Measurements from ENCODE around the gene LHX2.

The LHX2 gene

GRCh38 chr9:124014211-124014955 lies 2.8 kb downstream of the LHX2 start:
- no peak overlapping the region for H3K9ac ChIP-seq (ENCODE audit: low read depth, low read length)
- no peaks in the 10 kb centered on the region for H3K9me3 ChIP-seq (ENCODE audit: control insufficient read depth, insufficient read depth, low read length)
- H3K4me1 ChIP-seq (ENCODE audit: insufficient read depth, low read length) = peaks cover 10% of the 10 kb centered on the region
- H3K36me3 ChIP-seq (ENCODE audit: insufficient read depth, low read length) = no peaks in the 10 kb centered on the region

- no peaks in the 10 kb centered on the region for H3K9me3 ChIP-seq (ENCODE audit: control insufficient read depth, insufficient read depth, low read length)
- no peaks in the 10 kb centered on the region for H3K36me3 ChIP-seq (ENCODE audit: insufficient read depth, low read length)
- peaks cover 4% of the 10 kb centered on the region for H3K4me1 ChIP-seq (ENCODE audit: insufficient read depth, low read length)
- peak overlapping the region; percentile 16; the same call in 1 of the 2 replicates for H3K9ac ChIP-seq (ENCODE audit: low read depth, low read length)
These were observed 3.5 kb downstream of the LHX2 start for GRCh38 chr9:124014956-124015660.

DNA sequence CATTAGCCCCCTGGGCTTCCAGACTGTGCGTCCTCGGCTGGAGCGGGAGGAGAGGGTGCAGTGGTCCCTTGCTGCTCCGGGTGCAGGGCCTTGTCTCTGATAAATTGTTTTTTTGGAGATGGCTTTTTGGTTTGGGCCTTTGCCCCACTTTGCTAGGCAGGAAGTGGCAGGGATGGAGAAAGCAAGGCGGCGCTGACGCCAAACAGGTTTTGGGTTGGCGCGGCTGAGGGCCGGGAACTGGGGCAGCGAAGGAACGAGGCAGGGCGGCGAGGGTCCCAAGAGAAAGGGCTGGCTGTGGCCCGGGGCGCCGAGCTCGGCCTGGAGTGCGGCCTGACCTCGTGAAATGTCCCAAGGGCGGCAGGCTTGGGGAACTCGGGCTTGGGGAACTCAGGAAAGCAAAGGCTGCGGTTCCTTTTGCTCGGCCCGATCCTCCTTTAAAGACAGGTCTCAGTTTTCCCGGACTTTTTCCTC lies 4.1 kb downstream of the LHX2 start:
- Histone ChIP-seq H3K36me3 (ENCODE audit: insufficient read depth, low read length) (no peaks in the 10 kb centered on the region), H3K4me1 (ENCODE audit: insufficient read depth, low read length) (peaks cover under 1% of the 10 kb centered on the region), H3K9ac (ENCODE audit: low read depth, low read length) (peak overlapping the region; percentile 16; the same call in 1 of the 2 replicates), H3K9me3 (ENCODE audit: control insufficient read depth, insufficient read depth, low read length) (no peaks in the 10 kb centered on the region)

- no peaks in the 10 kb centered on the region for H3K9me3 ChIP-seq (ENCODE audit: control insufficient read depth, insufficient read depth, low read length)
- H3K4me1 ChIP-seq (ENCODE audit: insufficient read depth, low read length) = peaks cover 3% of the 10 kb centered on the region
- no peaks in the 10 kb centered on the region for H3K36me3 ChIP-seq (ENCODE audit: insufficient read depth, low read length)
- no peak overlapping the region; the same call in 1 of the 2 replicates for H3K9ac ChIP-seq (ENCODE audit: low read depth, low read length)
These were observed 4.8 kb downstream of the LHX2 start for GRCh38 chr9:124016175-124017050.

DNA sequence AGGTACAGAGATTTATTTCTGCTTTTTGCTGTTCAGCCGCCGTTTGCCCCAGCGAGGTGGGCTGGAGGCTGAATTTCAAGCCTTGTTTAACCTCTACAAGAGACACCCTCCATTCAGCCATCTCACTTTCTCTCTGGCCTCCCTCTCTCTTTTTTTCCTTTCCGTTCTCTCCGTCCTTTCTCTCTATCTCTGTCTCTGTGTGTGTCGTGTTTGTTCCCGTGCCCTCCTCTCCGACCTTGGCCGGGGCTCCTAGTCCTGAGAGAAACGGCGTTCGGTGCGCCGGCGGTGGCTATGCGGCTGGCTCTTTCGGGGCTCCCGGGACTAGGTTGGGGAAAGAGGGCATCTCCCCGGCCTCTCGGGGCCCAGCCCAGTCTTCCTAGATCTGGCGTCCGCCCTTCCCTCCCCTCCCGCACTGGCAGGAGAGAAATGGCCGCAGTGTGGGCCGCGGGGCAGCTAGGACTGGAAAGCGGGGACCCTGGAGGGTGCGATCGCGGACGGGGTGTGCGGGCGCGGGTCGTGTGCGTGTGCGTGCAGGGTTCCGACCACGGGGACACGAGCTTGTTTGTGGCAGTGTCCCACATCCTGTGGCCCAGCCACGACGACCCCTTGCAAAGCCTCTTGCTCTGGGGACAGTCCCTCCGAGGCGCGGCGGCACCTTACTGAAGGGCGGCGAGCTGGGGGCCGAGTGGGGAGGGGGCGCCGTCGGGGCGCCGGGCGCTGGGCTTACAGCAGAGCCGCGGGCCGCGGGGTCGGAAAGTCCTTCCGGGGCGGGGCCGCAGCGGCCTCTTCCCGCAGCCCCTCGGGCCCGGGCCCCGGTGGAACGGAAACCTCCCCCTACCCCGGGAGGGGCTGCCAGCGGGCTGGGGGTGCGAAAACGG lies 5.7 kb downstream of the LHX2 start:
- peaks cover 4% of the 10 kb centered on the region for H3K4me1 ChIP-seq (ENCODE audit: insufficient read depth, low read length)
- H3K36me3 ChIP-seq (ENCODE audit: insufficient read depth, low read length) = no peaks in the 10 kb centered on the region
- H3K9me3 ChIP-seq (ENCODE audit: control insufficient read depth, insufficient read depth, low read length) = no peaks in the 10 kb centered on the region
- H3K9ac ChIP-seq (ENCODE audit: low read depth, low read length) = peak overlapping the region; percentile 49; the same call in 1 of the 2 replicates

DNA sequence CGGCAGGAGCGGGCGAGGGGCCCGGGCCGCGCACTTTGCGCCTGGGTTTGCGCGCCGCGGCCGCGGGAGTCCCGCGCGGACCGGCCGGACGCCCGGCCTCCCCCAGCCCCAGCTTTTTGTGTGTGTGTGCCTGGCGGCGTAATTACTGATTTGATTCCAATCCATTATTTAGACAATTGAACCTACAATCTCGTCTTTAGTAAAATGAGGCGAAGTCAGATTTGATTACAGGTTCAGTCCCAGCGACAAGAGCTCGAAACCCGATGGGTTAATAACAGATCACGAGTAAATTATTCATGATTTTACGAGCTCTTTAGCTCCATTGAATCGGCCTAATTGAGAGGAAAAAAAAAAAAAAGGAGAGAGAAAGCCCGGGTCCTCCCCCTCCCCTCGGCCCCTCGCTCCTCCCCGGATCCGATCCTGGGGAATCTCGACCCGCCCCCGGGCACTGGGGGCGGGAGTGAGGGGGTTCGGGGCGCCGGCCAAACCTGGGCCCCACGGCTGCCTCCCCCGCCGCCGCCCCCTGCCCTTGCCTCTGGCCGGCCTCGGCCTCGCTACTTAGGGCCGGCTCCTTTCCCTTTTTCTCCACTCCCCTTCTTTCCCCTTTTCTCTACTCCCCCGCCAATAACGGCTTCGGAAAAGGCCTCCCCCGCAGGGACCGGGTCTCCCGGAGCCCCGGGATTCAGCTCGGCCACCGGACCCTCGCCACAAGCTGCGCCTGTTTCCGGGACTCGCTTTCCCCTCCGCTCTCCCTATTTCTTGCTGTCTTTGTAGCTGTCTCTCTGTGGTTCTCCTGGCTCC lies 6.6 kb downstream of the LHX2 start:
- Histone ChIP-seq H3K9me3 (ENCODE audit: control insufficient read depth, insufficient read depth, low read length) (no peaks in the 10 kb centered on the region), H3K36me3 (ENCODE audit: insufficient read depth, low read length) (no peaks in the 10 kb centered on the region), H3K4me1 (ENCODE audit: insufficient read depth, low read length) (peaks cover 4% of the 10 kb centered on the region), H3K9ac (ENCODE audit: low read depth, low read length) (peak overlapping the region; percentile 49; the same call in 1 of the 2 replicates)

GRCh38 chr9:124018730-124019697 lies 7.4 kb downstream of the LHX2 start:
- H3K36me3 ChIP-seq (ENCODE audit: insufficient read depth, low read length) = no peaks in the 10 kb centered on the region

DNA sequence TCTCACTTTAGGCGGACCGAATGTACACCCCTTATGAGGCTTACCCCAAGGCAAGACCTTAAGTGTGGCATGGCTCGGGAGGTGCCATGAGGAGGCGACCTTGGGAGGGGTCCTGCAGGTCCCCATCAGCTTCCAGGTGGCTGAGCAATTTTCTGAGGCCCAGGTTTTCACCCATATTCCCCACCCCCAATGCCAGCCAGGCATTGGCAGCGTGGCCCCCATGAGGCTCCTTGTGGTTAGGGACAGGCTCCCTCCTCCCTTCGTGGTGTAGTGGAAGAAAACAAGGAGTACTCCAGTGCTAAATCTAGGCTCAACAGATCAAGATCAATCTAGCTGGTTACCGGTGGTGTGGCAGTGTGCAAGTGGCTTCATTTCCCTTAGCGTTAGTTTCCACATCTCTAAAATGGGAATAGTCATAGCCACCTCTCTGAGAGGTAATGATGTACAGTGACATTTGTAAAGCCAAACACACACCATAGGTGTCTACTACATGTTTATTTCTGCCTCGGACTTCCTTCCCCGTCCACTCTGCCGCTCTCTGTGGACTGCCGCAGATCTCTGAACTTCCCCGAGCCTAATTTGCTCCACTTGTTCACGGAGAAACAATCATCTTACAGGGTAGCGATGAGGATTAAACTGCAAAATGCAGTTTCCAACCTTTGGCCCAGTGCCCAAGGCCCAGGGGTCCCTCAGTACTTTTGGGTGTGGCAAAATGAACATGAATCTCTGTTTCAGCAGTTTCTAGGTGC lies 8.4 kb downstream of the LHX2 start:
- H3K9ac ChIP-seq (ENCODE audit: low read depth, low read length) = no peak overlapping the region
- H3K36me3 ChIP-seq (ENCODE audit: insufficient read depth, low read length) = no peaks in the 10 kb centered on the region
- peaks cover 4% of the 10 kb centered on the region; the same call in 1 of the 2 replicates for H3K4me1 ChIP-seq (ENCODE audit: insufficient read depth, low read length)
- no peaks in the 10 kb centered on the region for H3K9me3 ChIP-seq (ENCODE audit: control insufficient read depth, insufficient read depth, low read length)

More at GRCh38 chr9:124018730-124019697, 7.4 kb downstream of the LHX2 start:
- peak overlapping the region; percentile 49; the same call in 1 of the 2 replicates for H3K9ac ChIP-seq (ENCODE audit: low read depth, low read length)
- no peaks in the 10 kb centered on the region for H3K9me3 ChIP-seq (ENCODE audit: control insufficient read depth, insufficient read depth, low read length)
- peaks cover 4% of the 10 kb centered on the region; the same call in 1 of the 2 replicates for H3K4me1 ChIP-seq (ENCODE audit: insufficient read depth, low read length)

DNA sequence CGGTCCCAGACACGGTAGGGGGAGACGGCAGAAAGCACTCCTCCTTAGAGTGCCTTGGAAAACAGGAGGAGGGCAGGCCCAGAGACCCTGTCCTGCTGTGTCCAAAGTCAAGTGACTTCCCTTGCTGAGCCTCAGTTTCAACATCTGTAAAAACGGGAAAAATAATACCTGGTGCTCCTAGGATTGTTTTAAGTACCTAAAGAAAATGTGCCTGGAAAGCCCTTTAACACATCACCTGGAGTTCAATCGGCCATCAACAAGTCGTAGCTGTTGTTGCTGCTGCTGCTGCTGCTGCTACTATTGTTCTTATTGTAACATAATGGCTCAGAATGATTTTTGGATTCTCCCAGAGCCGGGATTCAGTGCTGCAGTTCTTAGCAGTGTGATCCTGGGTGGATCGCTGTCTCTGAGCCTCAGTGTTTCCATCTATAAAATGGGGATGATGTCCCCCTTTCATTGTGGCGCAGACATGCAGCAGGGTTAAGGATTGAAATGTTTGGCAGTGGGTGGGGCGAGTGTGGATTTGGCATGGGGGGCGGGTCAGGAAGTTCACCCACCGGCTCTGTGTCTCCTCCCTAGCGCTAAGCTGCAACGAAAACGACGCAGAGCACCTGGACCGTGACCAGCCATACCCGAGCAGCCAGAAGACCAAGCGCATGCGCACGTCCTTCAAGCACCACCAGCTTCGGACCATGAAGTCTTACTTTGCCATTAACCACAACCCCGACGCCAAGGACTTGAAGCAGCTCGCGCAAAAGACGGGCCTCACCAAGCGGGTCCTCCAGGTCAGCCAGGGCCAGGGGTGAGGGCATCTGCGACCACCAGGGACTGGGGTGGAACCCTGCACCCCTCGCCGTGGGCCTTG lies 9.2 kb downstream of the LHX2 start:
- H3K36me3 ChIP-seq (ENCODE audit: insufficient read depth, low read length) = no peaks in the 10 kb centered on the region
- H3K4me1 ChIP-seq (ENCODE audit: insufficient read depth, low read length) = peaks cover 4% of the 10 kb centered on the region; the same call in 1 of the 2 replicates
- H3K9ac ChIP-seq (ENCODE audit: low read depth, low read length) = no peak overlapping the region
- H3K9me3 ChIP-seq (ENCODE audit: control insufficient read depth, insufficient read depth, low read length) = no peaks in the 10 kb centered on the region

- Histone ChIP-seq H3K36me3 (ENCODE audit: insufficient read depth, low read length) (no peaks in the 10 kb centered on the region), H3K9ac (ENCODE audit: low read depth, low read length) (no peak overlapping the region), H3K4me1 (ENCODE audit: insufficient read depth, low read length) (peaks cover 4% of the 10 kb centered on the region; the same call in 1 of the 2 replicates), H3K9me3 (ENCODE audit: control insufficient read depth, insufficient read depth, low read length) (no peaks in the 10 kb centered on the region)
These were observed 9.8 kb downstream of the LHX2 start for GRCh38 chr9:124021385-124021769.

All from ES-I3 (cell line).